Neural crest cell (in vitro differentiated cells): ENCODE data around the gene RAP2C. TPM values are rescaled to one million over a fixed set of nuclear protein-coding genes. Genes with fewer than 3 reads are reported as not detected.
"Not testable (repeated sequence)": the region's sequence is repeated elsewhere in the genome, so short reads cannot be mapped to it uniquely, and the experiment has no call there.

Source experiments
- DNase-seq: peaks from one replicate; pipeline ENCODE4 v3.0.0; 2021; ENCODE audit warnings: low read depth, mixed read lengths, low spot score
- H3K27ac Mint-ChIP-seq: one replicate; pipeline ENCODE4 v1.8.0; 2021; ENCODE audit warnings: mild to moderate bottlenecking, mixed read lengths; ENCODE audit not compliant: unreplicated experiment
- H3K27me3 Mint-ChIP-seq: 2 replicates; pipeline ENCODE4 v1.8.0; 2021; ENCODE audit warnings: low read depth, mild to moderate bottlenecking, mixed read lengths
- H3K36me3 Mint-ChIP-seq: 2 replicates; pipeline ENCODE4 v1.8.0; 2021; ENCODE audit warnings: low read depth, mild to moderate bottlenecking, mixed read lengths
- H3K4me1 Mint-ChIP-seq: 2 replicates; pipeline ENCODE4 v1.8.0; 2021; ENCODE audit warnings: mixed read lengths
- H3K4me3 Mint-ChIP-seq: one replicate; pipeline ENCODE4 v1.8.0; 2021; ENCODE audit warnings: mild to moderate bottlenecking, mixed read lengths
- H3K9me3 Mint-ChIP-seq: 2 replicates; pipeline ENCODE4 v1.8.0; 2021; ENCODE audit warnings: mixed read lengths
- CTCF ChIP-seq: fragments of 200-600 bp; sonication (generic); conservative IDR thresholded peaks from 2 replicates; pipeline ENCODE4 v1.5.0; 2021; ENCODE audit warnings: antibody characterized with exemption, mild to moderate bottlenecking
- total RNA-seq: library from RNA; stranded (reverse); gene quantifications from 2 replicates; pipeline ENCODE4 v1.2.1, GENCODE V29; 2021

The RAP2C gene
- total RNA-seq, 1 donor from 2014 or later = 48.2 TPM

GRCh38 chrX:132171478-132171877, 47.8 kb downstream of the RAP2C start:
- Mint-ChIP-seq H3K9me3 (peaks cover 5% of the 10 kb centered on the region), H3K4me3 (no peak overlapping the region), H3K27me3 (no peaks in the 10 kb centered on the region), H3K4me1 (no peaks in the 10 kb centered on the region), H3K27ac (no peak overlapping the region), H3K36me3 (peaks cover 4% of the 10 kb centered on the region)
- DNase-seq = no peak
- no peak for TF ChIP-seq CTCF

GRCh38 chrX:132169554-132169953, 49.7 kb downstream of the RAP2C start:
- Mint-ChIP-seq H3K9me3 (peaks cover 7% of the 10 kb centered on the region), H3K27ac (no peak overlapping the region), H3K4me1 (no peaks in the 10 kb centered on the region), H3K4me3 (no peak overlapping the region), H3K27me3 (no peaks in the 10 kb centered on the region), H3K36me3 (peaks cover 11% of the 10 kb centered on the region)
- no peak for DNase-seq
- TF ChIP-seq CTCF = no peak

GRCh38 chrX:132165651-132166050, 53.6 kb downstream of the RAP2C start:
- no peak for TF ChIP-seq CTCF
- peaks cover 22% of the 10 kb centered on the region for H3K9me3 Mint-ChIP-seq
- H3K4me1 Mint-ChIP-seq = peaks cover 9% of the 10 kb centered on the region
- no peak overlapping the region for H3K4me3 Mint-ChIP-seq
- peaks cover 34% of the 10 kb centered on the region for H3K36me3 Mint-ChIP-seq
- no peak for DNase-seq
- no peaks in the 10 kb centered on the region for H3K27me3 Mint-ChIP-seq
- no peak overlapping the region for H3K27ac Mint-ChIP-seq

GRCh38 chrX:132165005-132165404, 54.2 kb downstream of the RAP2C start:
- Mint-ChIP-seq H3K36me3 (peaks cover 36% of the 10 kb centered on the region), H3K27me3 (no peaks in the 10 kb centered on the region), H3K4me3 (no peak overlapping the region), H3K27ac (no peak overlapping the region), H3K4me1 (peaks cover 9% of the 10 kb centered on the region), H3K9me3 (peaks cover 22% of the 10 kb centered on the region)
- no peak for DNase-seq
- TF ChIP-seq CTCF = no peak

- not testable (repeated sequence) for H3K27ac Mint-ChIP-seq, H3K4me1 Mint-ChIP-seq, H3K27me3 Mint-ChIP-seq, DNase-seq
- Mint-ChIP-seq H3K4me3 (peak overlapping the region; percentile 36), H3K36me3 (peaks cover 39% of the 10 kb centered on the region), H3K9me3 (peaks cover 22% of the 10 kb centered on the region)
Observed at GRCh38 chrX:132163094-132163493, 56.2 kb downstream of the RAP2C start.

- no peak for TF ChIP-seq CTCF
- H3K27me3 Mint-ChIP-seq = no peaks in the 10 kb centered on the region
- no peaks in the 10 kb centered on the region for H3K9me3 Mint-ChIP-seq
- H3K4me1 Mint-ChIP-seq = no peaks in the 10 kb centered on the region
- no peaks in the 10 kb centered on the region for H3K36me3 Mint-ChIP-seq
- DNase-seq = no peak
- no peak overlapping the region for H3K4me3 Mint-ChIP-seq
- no peak overlapping the region for H3K27ac Mint-ChIP-seq
Observed at GRCh38 chrX:132153166-132153565, 66.1 kb downstream of the RAP2C start.

Other genes with a start within 250 kb of the RAP2C start
- gene STK26, start 196.1 kb downstream of the RAP2C start, total RNA-seq = 65.0 and 66.1 TPM in 2 replicates
- gene FRMD7, start 91.4 kb downstream of the RAP2C start, total RNA-seq = 0.21 and 0.52 TPM in 2 replicates